DOHH2 (cell line): Measurements from ENCODE around the gene CD36.

ENCODE experiments used
- CTCF ChIP-seq: fragments of 200-600 bp; sonication (generic); IDR thresholded peaks from one replicate; pipeline ENCODE4 v1.5.1; 2014; ENCODE audit warnings: antibody characterized with exemption, mild to moderate bottlenecking, low read depth, low read length; ENCODE audit not compliant: poor library complexity, severe bottlenecking
- EZH2phosphoT487 ChIP-seq: fragments of 200-600 bp; sonication (generic); IDR thresholded peaks from 2 replicates; pipeline ENCODE4 v1.6.1; 2017; ENCODE audit warnings: borderline replicate concordance, mild to moderate bottlenecking, antibody characterized with exemption, low read length, moderate library complexity, mixed read lengths

- TF ChIP-seq CTCF (no peak), EZH2phosphoT487 (no peak)
Observed at GRCh38 chr7:80671744-80672143, 33.3 kb downstream of the CD36 start.
